Nucleus accumbens (tissue), 56 donors: ENCODE results near the gene ZNF319.

Experiments
- DNase-seq, 56 donors: peaks; one replicate each; lab custom pipeline; 2025; lab: John Stamatoyannopoulos, UW

Gene ZNF319

DNA sequence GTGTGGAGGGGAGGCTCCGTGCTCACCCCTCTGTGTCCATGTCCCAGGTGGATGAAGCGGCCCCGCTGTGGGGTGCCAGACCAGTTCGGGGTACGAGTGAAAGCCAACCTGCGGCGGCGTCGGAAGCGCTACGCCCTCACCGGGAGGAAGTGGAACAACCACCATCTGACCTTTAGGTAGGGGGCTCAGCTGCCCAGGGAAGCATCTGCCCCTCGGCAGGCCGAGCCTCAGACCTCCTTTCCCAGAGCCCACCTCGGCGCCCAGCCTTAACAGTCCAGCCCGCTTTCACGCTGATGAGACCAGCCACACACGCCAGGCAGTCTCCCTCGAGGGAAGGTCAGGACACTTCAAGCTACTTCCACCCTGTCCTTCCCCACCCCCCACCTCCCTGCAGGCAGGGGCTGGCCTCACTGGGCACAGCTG lies 37.8 kb upstream of the ZNF319 start:
- no peak for DNase-seq

DNA sequence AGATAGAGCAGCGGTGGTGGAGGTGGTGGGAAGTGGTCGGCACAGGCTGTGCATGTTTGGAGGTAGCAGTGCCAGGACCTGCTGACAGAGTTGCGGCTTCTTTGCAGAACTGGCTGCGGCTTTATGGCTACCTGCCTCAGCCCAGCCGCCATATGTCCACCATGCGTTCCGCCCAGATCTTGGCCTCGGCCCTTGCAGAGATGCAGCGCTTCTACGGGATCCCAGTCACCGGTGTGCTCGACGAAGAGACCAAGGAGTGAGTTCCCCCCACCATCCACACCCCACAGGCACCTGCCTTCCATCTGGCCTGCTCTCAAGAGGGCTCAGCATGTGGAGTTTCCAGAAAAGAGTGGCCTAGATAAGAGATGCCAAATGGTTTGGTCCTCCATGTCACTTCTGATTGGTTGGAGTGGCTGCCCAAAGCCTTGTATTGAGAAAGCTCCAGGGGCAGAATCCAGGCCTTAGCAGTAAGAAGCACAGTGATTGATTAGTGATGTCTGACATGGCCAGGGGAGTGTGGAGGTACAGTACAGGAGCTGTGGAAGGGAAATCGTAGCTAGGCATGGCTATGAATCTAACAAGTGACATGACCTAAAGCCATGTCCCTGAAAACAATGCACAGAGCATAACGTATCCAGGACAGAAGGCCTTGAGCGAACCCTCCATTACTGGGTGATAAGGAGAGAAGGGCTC lies 37.0 kb upstream of the ZNF319 start:
- DNase-seq: no peak

DNA sequence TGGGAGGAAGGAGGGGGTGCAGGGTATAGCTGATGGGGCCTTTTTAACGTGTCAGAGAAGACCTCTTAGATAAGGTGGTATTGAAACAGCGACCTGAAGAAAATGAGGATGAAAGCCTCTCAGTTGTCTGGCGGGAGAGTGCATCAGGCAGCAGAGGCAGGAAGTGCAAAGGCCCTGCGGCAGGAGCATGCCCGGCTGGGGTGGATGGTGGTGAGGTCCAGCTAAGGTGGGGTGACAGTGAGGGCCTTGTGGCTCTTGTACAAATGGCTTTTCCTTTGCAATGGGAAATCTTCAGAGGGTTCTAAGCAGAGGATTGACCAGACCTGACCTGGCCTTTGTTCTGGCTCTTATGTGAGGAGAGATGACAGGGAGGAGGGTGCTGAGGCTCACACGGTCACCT lies 36.5 kb upstream of the ZNF319 start:
- DNase-seq: no peak

DNA sequence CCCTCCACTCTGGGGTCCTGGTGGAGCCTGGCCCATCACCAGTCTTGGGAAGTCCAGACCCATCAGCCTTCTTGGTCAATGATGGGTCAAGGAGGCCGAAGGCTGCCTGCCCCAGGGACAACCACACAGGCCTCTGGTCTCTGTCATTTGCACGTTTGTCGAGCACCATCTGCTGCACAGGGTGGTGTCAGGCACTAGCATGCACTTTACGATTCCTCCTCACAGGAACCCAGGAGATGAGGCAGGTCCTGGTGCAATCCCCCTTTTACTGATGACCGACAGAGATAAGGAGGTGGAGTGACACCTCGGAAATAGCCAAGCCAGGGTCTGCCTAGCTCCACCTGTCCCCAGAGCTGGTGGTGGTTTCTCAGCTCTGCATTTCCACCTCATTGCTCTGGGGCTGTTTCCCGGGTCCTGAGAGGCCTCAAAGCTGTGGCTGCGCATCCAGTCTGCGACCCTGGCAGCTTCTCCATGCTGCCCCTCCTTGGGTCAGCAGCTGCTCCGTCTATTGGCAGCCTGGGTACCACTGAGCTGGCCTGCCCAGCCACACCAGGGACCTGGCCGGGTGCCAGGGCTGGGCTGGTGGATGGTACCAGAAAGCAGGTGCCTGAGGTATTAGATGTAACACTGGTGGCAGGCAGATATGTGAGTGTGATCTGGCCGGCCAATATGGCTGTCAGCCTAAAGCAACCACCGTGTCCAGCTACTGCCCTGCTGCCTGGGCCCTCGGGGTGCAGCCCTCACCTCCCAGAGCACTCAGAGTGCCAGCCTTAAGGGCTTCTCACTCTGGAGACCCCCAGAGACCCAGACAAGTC lies 35.1 kb upstream of the ZNF319 start:
- no peak for DNase-seq

DNA sequence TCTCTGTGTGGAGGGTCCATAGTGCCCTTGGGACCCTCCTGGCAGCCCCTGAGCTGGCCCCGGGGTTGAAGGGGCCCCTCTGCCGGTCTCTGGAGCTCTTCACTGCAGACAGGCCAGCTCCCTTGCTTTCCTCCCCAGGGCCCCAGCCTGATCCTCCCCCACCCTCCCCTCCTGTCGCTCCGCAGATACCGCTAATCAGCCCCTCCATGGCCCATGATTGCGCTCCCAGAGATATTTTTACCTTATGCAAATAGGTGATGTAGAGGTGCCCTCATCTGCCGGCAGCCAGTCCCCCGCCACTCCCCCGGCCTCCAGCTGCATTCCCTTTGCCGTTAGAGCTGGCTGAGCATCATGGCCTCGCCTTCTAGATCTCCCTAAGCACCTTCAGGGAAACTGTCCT lies 34.3 kb upstream of the ZNF319 start:
- DNase-seq: no peak

DNA sequence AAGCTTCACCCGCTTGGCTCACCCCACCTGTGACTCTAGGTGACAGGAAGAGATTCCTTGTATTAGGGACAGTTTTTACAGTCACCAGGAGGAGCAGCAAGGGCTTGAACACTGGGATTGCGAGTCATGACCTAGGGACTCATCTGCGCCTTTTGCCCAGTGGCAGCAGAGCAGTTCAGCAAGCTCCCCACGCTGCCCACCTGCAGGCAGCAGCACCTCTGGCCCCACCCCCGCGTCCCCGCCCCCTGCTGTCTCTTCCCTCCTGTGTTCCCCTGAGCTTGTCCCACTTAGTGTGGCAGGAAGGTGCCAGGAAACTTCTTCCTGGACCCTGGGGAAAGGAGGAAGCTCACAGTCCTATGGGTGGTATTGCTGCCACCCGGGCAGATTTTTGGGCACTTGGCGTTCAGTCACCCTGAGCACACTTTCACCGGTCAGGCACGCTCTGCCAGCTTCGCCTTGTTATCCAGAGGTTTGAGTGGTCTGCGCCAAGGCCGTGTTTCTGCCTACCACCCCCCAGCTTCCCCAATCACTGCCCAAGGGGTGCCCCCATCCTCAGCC lies 33.7 kb upstream of the ZNF319 start:
- no peak for DNase-seq

DNA sequence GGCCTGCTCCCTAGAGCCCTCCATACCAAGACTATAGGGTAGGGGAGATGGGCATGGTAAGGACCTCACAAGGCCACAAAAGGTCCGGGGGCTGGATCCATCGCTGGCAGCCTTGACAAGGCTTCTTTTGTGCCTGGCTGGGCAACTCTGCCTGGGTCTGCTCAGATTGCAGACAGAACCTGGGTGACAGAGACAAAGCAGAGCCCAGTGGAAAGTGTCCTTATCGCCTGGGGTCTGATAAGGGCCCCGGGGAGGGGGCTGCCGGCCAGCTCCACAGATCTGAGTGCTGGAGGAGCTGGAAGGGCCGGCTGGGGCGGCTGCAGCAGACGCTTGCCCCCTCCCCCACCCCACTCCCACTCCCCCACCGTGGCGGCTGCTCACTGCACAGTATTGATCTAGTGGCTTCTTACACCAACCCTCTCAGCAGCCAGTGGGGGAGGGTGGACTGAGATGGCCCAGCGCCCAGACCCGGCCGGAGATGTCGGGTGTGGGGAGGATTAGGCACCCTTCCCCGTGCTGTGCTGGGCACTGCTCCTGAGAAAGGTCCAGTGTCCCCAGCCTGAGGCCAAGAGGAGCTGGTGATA lies 32.3 kb upstream of the ZNF319 start:
- peak in 45 of 56 donors; percentile 14 to 78 (median 37) for DNase-seq

DNA sequence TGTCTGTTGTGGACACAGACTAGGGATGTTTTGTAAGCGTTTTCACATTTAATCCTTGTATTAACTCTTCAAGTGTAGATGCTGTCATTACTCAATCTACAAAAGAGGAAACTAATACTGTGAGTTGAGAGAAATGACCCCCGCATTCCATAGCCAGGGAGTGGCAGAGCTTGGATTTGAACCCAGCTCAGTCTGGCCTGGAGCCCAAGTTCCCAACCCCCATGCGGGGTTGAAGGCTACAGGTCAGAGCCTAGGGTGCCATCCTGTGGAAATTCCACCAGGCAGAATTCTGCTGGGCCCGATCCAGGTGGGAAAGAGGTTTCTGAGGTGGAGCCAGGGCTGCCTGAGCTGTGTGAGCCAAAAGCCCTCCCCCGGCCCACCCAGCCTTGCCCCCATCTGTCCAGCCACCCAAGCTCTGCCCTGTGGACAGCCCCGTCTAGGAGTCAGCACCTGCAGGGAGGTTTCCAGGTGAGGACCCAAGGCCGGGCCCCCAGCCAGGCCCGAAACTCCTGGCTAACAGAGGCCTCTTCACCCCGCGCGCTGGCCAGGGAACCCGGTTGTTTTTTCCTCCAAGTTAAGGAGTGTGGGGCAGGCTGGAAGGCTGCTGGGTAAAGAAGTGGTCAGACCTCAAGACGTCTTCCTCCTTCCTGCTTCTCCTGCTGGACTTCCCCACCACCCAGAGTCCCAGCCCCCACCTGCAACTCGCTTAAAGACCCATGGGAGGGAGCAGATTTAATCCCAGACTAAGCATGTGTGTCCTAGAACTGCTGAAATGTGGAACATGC lies 30.7 kb upstream of the ZNF319 start:
- DNase-seq: no peak

DNA sequence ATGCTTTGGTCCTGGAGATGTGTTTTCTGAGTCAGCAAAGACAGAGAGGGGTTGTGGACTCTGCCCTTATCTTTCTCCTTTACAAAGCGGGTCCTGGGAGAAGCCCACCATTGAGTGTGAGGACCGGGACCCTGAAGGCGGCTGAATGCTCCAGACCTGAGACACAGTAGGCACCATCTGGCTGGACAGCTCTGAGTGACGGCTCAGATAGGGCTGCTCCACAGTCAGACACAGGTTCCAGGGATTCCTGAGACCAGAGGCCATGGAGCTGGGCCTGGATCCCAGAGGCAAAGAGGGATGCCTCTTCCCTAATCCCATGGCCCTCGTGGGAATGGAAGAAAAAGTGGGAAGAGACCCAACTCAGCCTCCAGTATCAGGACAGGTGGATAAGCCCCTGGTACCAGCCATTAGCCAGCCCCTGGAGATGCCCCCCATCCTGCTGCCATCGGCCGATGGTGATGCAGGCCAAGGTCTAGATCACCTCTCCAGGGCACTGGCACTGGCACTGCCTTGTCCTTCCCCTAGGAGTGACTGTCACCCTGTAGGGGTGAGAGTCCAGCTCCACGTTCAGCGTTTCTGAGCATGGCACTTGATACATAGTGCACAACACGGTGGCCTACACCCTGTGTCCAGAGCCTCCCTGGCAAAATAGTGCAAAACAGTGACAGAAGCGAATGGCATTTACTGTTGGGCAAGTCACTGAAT lies 29.8 kb upstream of the ZNF319 start:
- DNase-seq: no peak

DNA sequence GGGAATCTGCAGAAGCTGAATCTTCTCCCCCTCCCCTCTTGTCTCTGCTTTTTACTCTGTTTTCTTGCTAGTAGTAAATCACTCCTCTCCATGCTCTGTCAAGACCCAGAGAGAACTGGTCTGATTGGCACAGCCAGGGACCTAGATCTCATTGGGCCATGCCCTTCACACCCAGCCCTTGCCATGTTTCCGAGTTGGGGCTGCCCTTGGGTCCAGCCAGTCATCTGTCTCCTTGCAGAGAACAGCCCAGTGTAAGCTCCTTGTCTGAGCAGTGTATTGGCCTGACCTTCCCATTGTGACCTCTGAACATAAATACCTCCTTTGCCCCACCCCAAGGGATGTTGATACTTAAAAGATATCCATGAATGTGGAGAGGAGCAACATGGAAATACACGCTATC lies 28.9 kb upstream of the ZNF319 start:
- DNase-seq: no peak

DNA sequence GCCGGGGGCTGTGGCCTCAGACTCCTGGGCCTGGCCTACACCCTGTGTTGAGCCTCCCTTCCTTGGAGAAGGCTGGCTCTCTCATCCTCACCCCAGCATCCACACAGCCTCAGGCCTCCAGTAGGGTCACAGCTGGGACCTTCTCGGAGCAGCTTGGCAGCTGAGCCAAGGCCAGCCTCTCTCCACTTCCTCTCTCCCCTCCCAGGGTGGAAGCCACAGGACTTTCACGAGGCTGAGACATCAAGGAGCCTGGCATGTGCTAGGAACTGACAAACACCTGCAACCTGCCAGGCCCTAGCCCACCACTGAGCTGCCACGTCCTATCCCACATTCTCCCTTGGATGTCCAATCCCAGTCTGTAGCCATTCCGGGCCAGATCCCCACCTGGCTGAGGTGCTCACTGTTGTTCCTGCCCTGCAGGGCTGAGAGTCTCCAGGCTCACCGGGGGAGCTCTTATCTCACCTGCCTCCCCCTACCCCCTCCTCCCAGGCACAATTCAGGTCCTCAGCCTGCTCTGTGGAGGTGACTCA lies 28.1 kb upstream of the ZNF319 start:
- no peak for DNase-seq

DNA sequence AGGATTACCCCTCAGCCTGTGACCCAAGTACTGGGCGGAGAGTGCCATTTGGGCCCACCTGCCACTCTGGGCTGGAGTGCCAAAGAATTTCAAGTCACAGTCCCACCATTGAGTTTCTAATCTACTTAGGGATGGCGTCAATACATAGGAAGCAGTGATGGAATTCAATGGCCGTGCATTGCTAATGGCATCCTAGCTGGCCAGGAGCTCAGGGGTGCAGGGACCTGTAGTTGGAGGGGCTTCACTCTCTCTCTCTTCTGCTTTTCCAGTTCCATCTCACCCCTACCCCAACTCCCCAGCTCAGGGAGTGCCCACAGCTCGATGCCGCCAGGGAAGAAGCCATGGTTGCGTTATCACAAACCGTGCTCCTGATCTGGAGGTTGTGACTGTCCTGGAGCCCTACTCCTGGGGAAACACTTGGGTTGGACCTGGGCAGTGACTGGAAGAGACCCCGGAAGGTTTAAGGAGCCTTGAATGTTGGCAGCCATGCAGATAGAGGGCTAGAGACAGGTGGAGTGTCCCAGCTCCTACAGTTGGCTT lies 27.5 kb upstream of the ZNF319 start:
- DNase-seq: no peak

DNA sequence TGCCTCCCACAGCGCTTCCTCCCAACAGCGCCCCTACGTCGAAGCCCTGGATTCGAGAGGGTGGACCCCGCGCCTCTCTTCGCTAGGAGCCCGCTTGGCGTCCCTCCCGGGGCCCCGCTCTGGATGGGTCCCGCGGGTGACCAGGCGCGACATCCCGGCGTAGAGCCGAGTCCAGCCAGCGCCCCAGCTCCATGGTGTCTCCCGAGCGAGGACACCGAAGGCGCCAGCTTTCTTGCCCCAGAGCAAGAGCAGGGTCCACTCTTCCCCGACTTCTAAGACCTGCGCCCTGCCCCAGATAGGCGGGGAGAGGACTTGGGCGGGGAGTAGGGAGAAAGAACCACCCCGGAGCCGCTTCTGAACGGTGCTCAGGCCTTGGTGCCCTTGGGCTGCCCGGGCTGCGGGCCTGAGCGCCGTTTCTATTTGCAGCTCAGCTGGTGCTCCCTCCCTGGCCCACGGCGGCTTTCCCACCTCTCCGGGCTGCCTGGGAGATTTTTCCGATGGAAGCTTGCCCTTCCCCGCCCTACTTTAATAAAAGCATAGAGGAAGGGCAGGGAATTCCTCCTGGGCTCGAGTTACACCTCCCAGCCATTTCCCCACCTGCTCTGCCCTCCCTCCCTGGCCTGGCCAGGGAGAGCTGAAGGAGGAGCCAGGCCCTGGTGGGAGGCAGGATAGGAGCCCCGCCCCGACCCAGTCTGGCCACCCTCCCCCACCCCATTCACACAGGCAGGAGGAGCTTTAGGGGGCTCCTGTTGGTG lies 26.9 kb upstream of the ZNF319 start:
- DNase-seq: no peak

DNA sequence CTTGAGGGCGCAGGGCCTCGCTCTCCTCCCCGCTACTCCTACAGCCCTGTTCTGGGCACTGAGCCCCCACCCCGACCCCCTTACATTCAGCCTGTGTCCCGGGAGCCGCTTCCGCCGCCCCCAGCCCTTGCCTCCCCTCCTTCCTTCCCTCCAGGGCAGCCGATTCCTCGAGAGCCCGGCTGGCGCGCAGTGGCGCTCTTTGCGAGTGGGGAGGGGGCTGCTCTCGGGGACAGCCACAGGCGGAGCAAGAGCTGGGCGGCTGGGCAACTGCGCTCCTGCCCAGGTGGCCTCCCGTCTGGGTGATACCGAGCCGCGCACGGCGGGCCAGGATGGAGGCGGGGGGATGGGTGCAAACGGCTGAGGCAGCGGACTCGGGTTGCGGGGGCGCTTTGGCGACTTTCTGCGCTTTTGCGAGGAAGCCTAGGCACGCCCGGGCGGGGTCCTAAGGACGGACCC lies 26.3 kb upstream of the ZNF319 start:
- DNase-seq: peak in 1 of 56 donors; percentile 7

DNA sequence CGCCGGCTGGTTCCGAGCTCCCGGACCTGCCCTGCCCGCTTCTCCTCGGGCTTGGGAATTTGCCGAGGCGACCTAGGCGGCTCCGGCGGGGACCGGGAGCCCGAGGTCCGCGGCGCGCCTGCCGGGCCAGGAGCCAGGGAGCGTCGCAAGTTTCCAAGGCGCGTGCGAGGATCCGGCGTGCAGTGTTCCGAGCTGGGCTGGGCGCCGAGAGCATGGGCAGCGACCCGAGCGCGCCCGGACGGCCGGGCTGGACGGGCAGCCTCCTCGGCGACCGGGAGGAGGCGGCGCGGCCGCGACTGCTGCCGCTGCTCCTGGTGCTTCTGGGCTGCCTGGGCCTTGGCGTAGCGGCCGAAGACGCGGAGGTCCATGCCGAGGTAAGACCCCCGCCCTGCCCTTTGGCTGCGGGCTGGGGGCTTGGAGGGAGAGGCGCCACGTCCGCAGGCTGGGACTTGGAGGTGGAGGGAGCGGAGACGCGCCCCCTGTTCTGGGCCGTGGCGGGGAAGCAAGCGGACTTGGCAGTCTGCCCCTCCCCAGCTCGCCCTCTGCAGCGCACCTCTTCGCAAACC lies 25.8 kb upstream of the ZNF319 start:
- peak in 16 of 56 donors; percentile 21 to 62 (median 30) for DNase-seq

DNA sequence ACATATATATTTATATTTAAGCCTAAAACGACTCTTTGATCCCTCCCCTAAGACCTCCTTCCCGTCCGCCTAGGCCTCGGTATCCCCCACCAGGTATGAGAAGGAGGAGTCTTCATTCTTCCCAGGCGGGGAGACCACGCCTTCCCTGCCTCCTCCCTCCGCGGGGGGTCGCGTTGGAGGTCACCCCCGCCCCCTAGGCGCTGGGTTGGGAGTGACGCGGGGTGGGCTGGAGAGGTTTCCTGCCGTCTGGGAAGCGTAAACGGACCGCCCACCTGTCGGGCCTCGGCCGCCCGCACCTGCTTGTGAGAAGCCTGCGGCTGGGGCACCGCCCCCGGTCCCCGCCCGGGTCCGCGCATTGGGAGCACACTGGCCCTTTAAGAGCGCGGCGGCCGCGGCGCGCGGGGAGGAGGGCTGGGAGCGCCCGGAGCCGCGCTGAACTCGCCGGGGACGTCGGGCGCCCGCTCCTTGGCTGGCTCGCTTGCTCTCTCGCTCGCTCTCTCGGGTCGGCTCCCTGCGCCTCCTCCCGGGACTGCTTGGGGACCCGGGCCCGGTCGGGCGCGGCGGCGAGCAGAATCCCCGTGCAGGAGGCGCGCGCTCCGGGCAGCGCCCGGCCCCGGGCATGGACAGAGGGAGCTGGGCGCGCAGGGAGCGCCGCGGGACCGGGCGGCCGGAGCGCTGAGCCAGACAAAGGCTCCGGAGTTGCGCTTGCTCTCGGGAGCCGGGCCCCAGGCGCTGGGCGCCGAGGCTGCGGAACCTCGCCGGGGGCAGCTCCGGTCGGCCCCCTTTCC lies 25.1 kb upstream of the ZNF319 start, which contains the start of gene MMP15:
Gene MMP15 (plus strand): TSS at position 404 of the 788 bp plus-strand sequence. CDS start 597 bp downstream, outside the sequence.
- peak in 32 of 56 donors; percentile 8 to 69 (median 37) for DNase-seq
